PC-3 (cell line): ENCODE data around the gene POLD2. TPM values are rescaled to one million over a fixed set of nuclear protein-coding genes. Genes with fewer than 3 reads are reported as not detected.

Experiments
- ATAC-seq: fragments of 200-7000 bp; cut with Tn5 transposase; 2 replicates; pipeline ENCODE4 v1.9.1; 2020; ENCODE audit warnings: mild to moderate bottlenecking, moderate library complexity
- BruUV-seq: library from RNA; stranded (reverse); fragments of 400-500 nt; replicated peaks from 2 replicates; lab custom pipeline; 2021; lab: Mats Ljungman, UMichigan
- CTCF ChIA-PET: fragments of 300-600 bp; sonication (Branson Sonifier 250); formaldehyde crosslinking; loops from one replicate; lab custom pipeline; 2022; ENCODE audit warnings: antibody characterized with exemption; lab: Charles Lee
- POLR2A ChIA-PET: fragments of 300-600 bp; sonication (Branson Sonifier 250); formaldehyde crosslinking; loops from one replicate; lab custom pipeline; 2022; ENCODE audit warnings: antibody characterized with exemption; ENCODE audit not compliant: unreplicated experiment; lab: Charles Lee
- DNase-seq: peaks from one replicate; pipeline ENCODE4 v3.0.0-alpha.2; 2015
- H2AFZ ChIP-seq: fragments of 300-600 bp; sonication (generic); 2 replicates; pipeline ENCODE4 v1.6.0; 2016; ENCODE audit warnings: antibody characterized with exemption, low read length
- H3F3A ChIP-seq: fragments of 300-600 bp; sonication (generic); one replicate; pipeline ENCODE4 v1.6.0; 2017; ENCODE audit warnings: antibody characterized with exemption, low read length, control low read depth, mild to moderate bottlenecking; ENCODE audit not compliant: unreplicated experiment
- H3K27ac ChIP-seq: fragments of 300-600 bp; sonication (generic); 2 replicates; pipeline ENCODE4 v1.5.1; 2016; ENCODE audit warnings: mild to moderate bottlenecking, low read length
- H3K27me3 ChIP-seq: fragments of 300-600 bp; sonication (generic); 2 replicates; pipeline ENCODE4 v1.6.1; 2016; ENCODE audit warnings: low read length, mixed read lengths
- H3K36me3 ChIP-seq: fragments of 300-600 bp; sonication (generic); 2 replicates; pipeline ENCODE4 v1.6.1; 2016; ENCODE audit warnings: low read depth, mixed run types, low read length, mixed read lengths
- H3K4me1 ChIP-seq: fragments of 300-600 bp; sonication (generic); 2 replicates; pipeline ENCODE4 v1.5.1; 2016; ENCODE audit warnings: low read length; ENCODE audit not compliant: insufficient read depth
- H3K4me2 ChIP-seq: fragments of 300-600 bp; sonication (generic); 2 replicates; pipeline ENCODE4 v1.6.0; 2016; ENCODE audit warnings: low read length
- H3K4me3 ChIP-seq: fragments of 300-600 bp; sonication (generic); 2 replicates; pipeline ENCODE4 v1.5.1; 2016; ENCODE audit warnings: mild to moderate bottlenecking, low read length, mixed read lengths
- H3K79me2 ChIP-seq: fragments of 300-600 bp; sonication (generic); 2 replicates; pipeline ENCODE4 v1.6.1; 2017; ENCODE audit warnings: low read length, mixed read lengths
- H3K9ac ChIP-seq: fragments of 300-600 bp; sonication (generic); 2 replicates; pipeline ENCODE4 v1.6.0; 2016; ENCODE audit warnings: mild to moderate bottlenecking, low read length
- H3K9me2 ChIP-seq: fragments of 300-600 bp; sonication (generic); replicated peaks from 2 replicates; pipeline ENCODE4 v1.6.1; 2016; ENCODE audit warnings: mixed run types, low read length, mixed read lengths
- H3K9me3 ChIP-seq: fragments of 300-600 bp; sonication (generic); 2 replicates; pipeline ENCODE4 v1.6.1; 2016; ENCODE audit warnings: low read length, mixed read lengths
- H4K20me1 ChIP-seq: fragments of 300-600 bp; sonication (generic); 2 replicates; pipeline ENCODE4 v1.6.1; 2016; ENCODE audit warnings: low read length, mixed read lengths
- EZH2 ChIP-seq: fragments of 300-600 bp; sonication (generic); IDR thresholded peaks from one replicate; pipeline ENCODE4 v1.6.1; 2017; ENCODE audit warnings: antibody characterized with exemption, mild to moderate bottlenecking, low read length; ENCODE audit not compliant: unreplicated experiment
- EZH2phosphoT487 ChIP-seq: fragments of 300-600 bp; sonication (generic); IDR thresholded peaks from 2 replicates; pipeline ENCODE4 v1.6.1; 2018; ENCODE audit warnings: mild to moderate bottlenecking, antibody characterized with exemption, low read length, borderline replicate concordance
- intact Hi-C: fragments of 100-400 bp; cut with micrococcal nuclease; formaldehyde crosslinking; loops from 2 replicates; pipeline ENCODE4 v1.9.0; 2023
- total RNA-seq: library from RNA; depleted of rRNA; stranded (reverse); fragments of >200 nt; gene quantifications from 2 replicates; pipeline ENCODE4 v1.2.3, GENCODE V29; 2014
- TF ChIP-seq, protein P1 (sequence below): fragments of 300-600 bp; sonication (generic); conservative IDR thresholded peaks from 2 replicates; pipeline ENCODE4 v1.5.1; 2017; ENCODE audit warnings: antibody characterized with exemption, low read depth, mild to moderate bottlenecking, low read length

POLD2 gene
- total RNA-seq, 1 experiment from 2014 or later = 224 TPM

DNA sequence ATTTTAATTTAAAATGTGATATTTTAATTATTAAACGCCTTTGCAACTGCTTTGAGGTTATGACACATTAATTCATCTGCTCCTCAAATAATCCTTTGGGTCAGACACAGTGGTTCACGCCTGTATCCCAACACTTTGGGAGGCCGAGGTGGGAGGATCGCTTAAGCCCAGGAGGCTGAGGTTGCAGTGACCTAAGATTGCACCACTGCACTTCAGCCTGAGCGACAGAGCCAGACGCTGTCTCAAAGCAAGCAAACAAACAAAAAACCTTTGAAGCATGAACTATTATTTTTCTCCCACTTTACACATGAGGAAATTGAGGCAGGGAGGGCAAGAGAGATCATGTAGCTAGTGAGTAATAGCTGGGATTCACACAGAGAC is 1.5 kb upstream of the POLD2 start:
- no peaks in the 10 kb centered on the region for H3F3A ChIP-seq
- no peak overlapping the region for H3K4me3 ChIP-seq
- POLR2A ChIA-PET = no interaction called here
- no peak overlapping the region for H3K27ac ChIP-seq
- no peaks in the 10 kb centered on the region for H3K9me3 ChIP-seq
- no peak overlapping the region for H3K9ac ChIP-seq
- H3K4me1 ChIP-seq = peaks cover 20% of the 10 kb centered on the region
- intact Hi-C loops = no loop called here
- no peaks in the 10 kb centered on the region for H3K9me2 ChIP-seq
- H4K20me1 ChIP-seq = no peaks in the 10 kb centered on the region
- peaks cover 33% of the 10 kb centered on the region for H3K79me2 ChIP-seq
- TF ChIP-seq EZH2phosphoT487 (no peak), EZH2 (no peak)
- TF ChIP-seq, protein P1, sequence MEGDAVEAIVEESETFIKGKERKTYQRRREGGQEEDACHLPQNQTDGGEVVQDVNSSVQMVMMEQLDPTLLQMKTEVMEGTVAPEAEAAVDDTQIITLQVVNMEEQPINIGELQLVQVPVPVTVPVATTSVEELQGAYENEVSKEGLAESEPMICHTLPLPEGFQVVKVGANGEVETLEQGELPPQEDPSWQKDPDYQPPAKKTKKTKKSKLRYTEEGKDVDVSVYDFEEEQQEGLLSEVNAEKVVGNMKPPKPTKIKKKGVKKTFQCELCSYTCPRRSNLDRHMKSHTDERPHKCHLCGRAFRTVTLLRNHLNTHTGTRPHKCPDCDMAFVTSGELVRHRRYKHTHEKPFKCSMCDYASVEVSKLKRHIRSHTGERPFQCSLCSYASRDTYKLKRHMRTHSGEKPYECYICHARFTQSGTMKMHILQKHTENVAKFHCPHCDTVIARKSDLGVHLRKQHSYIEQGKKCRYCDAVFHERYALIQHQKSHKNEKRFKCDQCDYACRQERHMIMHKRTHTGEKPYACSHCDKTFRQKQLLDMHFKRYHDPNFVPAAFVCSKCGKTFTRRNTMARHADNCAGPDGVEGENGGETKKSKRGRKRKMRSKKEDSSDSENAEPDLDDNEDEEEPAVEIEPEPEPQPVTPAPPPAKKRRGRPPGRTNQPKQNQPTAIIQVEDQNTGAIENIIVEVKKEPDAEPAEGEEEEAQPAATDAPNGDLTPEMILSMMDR = no peak
- H2AFZ ChIP-seq = no peak overlapping the region
- H3K4me2 ChIP-seq = no peak overlapping the region
- DNase-seq (no peak), ATAC-seq (no peak)
- peaks cover 15% of the 10 kb centered on the region; the same call in 1 of the 2 replicates for H3K36me3 ChIP-seq
- no peaks in the 10 kb centered on the region for H3K27me3 ChIP-seq
- CTCF ChIA-PET = interaction anchor here (0.6 kb wide), 1 partner anchor 29 kb away, joined by 6 read pairs; no protein-coding TSS in a partner anchor
- BruUV-seq = no TSS peak

DNA sequence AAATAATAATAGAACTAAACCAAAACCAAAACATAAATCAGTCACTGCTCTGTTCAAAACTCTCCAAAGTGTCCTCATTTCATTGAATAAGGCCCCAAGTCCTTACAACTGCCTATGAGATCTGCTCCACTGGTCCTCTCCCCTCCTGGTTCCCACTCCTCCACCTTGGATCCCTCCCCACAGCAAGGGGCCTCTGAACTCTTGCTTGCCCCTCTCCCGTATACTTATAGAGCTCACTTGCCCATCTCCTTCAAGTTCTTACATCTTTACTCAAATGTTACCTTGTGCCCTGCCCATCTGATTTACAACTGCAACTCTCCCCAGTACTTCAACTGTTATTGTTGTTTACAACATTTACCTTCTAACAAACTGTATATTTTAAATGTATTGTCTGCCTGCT is 819 bp downstream of the POLD2 start:
- peak overlapping the region; percentile 97 for H3K4me2 ChIP-seq
- no peak for TF ChIP-seq EZH2phosphoT487
- TF ChIP-seq EZH2 = no peak
- TF ChIP-seq, protein P1 = no peak
- peak overlapping the region; percentile 74; the same call in 1 of the 2 replicates for H2AFZ ChIP-seq
- no TSS peak for BruUV-seq
- H3K4me3 ChIP-seq = peak overlapping the region; percentile 81
- no peak for DNase-seq
- intact Hi-C loops = loop anchor here (2.0 kb wide), 1 partner anchor 40 kb away; the partner anchor contains the start of gene POLM
- peak overlapping the region; percentile 93 for H3K9ac ChIP-seq
- peak overlapping the region; percentile 49; the same call in 1 of the 2 replicates for H3K27ac ChIP-seq
- H3F3A ChIP-seq = no peaks in the 10 kb centered on the region
- ChIA-PET CTCF (no interaction called here), POLR2A (no interaction called here)
- no peaks in the 10 kb centered on the region for H3K9me3 ChIP-seq
- H4K20me1 ChIP-seq = no peaks in the 10 kb centered on the region
- peaks cover 38% of the 10 kb centered on the region for H3K79me2 ChIP-seq
- peaks cover 20% of the 10 kb centered on the region for H3K4me1 ChIP-seq
- no peak for ATAC-seq
- H3K9me2 ChIP-seq = no peaks in the 10 kb centered on the region
- peaks cover 21% of the 10 kb centered on the region; the same call in 1 of the 2 replicates for H3K36me3 ChIP-seq
- no peaks in the 10 kb centered on the region for H3K27me3 ChIP-seq

DNA sequence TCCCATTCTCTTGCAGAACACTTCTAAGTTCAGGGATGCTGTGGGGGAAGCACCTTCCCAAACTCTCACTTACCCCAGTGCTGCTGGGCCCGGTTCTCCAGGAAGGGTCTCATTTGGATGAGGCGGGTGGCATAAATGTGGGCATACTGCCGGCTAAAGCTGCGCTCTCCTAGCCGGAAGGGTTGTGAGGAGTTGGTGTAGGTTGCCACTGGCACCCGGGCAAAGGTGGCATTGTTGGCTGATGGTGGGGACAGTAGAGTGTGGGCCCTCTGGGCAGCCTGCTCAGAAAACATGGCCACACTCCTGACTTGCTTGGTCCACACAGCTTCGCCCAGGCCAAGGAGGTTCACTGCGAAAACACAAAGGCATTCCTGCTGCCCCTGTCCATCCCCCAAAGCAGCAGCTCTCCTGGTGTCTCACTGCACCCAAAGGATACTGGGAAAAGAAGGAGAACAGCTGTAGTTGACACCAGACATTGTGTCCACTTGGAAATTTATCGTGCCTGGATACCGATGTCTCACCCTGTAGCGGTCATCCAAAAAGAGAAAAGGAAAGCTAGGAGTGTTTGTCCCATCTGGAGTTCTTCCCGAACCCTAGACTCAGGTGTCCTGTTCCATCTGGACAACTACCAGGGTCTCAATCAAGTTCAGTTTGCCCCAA is 1.5 kb downstream of the POLD2 start:
- Histone ChIP-seq H3K4me2 (peak overlapping the region; percentile 97), H4K20me1 (no peaks in the 10 kb centered on the region), H3K27me3 (no peaks in the 10 kb centered on the region), H3K36me3 (peaks cover 21% of the 10 kb centered on the region; the same call in 1 of the 2 replicates), H3K4me3 (peak overlapping the region; percentile 81; the same call in 1 of the 2 replicates), H3K9me3 (no peaks in the 10 kb centered on the region), H3K4me1 (peaks cover 20% of the 10 kb centered on the region), H3K9me2 (no peaks in the 10 kb centered on the region), H3K27ac (no peak overlapping the region), H3F3A (no peaks in the 10 kb centered on the region), H3K79me2 (peaks cover 38% of the 10 kb centered on the region), H3K9ac (peak overlapping the region; percentile 93; the same call in 1 of the 2 replicates), H2AFZ (no peak overlapping the region)
- TF ChIP-seq EZH2phosphoT487 = no peak
- TF ChIP-seq, protein P1 = no peak
- no peak for TF ChIP-seq EZH2
- CTCF ChIA-PET = no interaction called here
- intact Hi-C loops = loop anchor here (2.0 kb wide), 1 partner anchor 39 kb away; the partner anchor contains the start of gene POLM
- no TSS peak for BruUV-seq
- POLR2A ChIA-PET = no interaction called here
- DNase-seq (no peak), ATAC-seq (no peak)
